ENCODE measurements around the gene NCAM1.

The NCAM1 gene

GRCh38 chr11:113111156-113111555 lies 149.9 kb downstream of the NCAM1 start:
- peaks cover 4% of the 10 kb centered on the region for H3K27me3 Mint-ChIP-seq (ENCODE audit: low read depth)
- H3K36me3 Mint-ChIP-seq (ENCODE audit: low read depth): no peaks in the 10 kb centered on the region
- H3K27ac Mint-ChIP-seq: no peak overlapping the region
- H3K4me3 Mint-ChIP-seq: no peak overlapping the region
- no peaks in the 10 kb centered on the region for H3K4me1 Mint-ChIP-seq (ENCODE audit: low read depth)
- H3K9me3 Mint-ChIP-seq: no peaks in the 10 kb centered on the region

GRCh38 chr11:113112307-113112706 lies 151.1 kb downstream of the NCAM1 start:
- no peaks in the 10 kb centered on the region for H3K4me1 Mint-ChIP-seq (ENCODE audit: low read depth)
- H3K27ac Mint-ChIP-seq: no peak overlapping the region
- no peaks in the 10 kb centered on the region for H3K36me3 Mint-ChIP-seq (ENCODE audit: low read depth)
- peaks cover 2% of the 10 kb centered on the region for H3K27me3 Mint-ChIP-seq (ENCODE audit: low read depth)
- no peak overlapping the region for H3K4me3 Mint-ChIP-seq
- H3K9me3 Mint-ChIP-seq: no peaks in the 10 kb centered on the region

DNA sequence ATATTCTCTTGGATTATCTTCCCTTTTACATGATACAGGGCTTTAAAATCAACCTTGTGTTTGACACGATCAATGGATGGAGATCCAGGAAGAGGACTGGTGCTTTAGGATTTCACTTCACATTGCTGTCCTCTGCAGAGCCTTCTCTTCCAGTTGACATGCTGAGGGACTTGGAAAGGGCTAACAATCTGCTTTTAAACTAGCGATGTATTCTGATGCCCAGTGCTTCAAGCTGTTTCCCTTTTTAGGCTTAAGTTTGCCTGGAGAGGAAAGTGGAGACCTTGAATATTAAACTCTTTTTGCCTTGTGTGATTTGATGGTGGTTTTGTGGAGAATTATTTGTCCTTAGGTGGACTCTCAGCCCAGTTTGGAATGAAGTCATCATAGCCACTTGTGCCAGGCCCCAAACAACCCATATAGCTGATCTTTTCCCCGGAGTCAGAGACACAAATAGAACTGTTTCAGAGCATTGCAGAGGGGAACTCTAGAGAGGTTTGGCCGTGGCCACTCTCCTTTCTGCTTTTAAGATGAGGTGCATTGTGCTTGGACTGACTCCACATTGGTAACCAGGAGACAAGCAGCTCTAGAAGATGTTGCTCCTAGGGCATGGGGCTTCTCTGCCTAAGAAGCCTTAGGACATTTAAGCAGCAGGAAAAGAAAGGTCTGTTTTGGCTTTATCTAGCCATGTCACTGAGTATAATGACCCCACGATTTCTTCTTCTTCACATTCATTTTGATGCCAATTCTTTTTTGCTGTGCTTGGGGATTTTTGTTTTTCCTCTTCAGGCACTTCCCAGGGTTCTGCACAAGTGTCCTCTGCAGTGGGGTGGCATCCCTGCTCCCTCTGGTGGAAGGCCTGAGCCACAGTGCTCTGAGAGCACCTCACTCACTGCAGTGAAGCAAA lies 152.8 kb downstream of the NCAM1 start:
- Mint-ChIP-seq H3K36me3 (ENCODE audit: low read depth) (no peaks in the 10 kb centered on the region), H3K27me3 (ENCODE audit: low read depth) (peaks cover 8% of the 10 kb centered on the region), H3K4me1 (ENCODE audit: low read depth) (no peaks in the 10 kb centered on the region), H3K4me3 (no peak overlapping the region), H3K9me3 (no peaks in the 10 kb centered on the region), H3K27ac (no peak overlapping the region)

DNA sequence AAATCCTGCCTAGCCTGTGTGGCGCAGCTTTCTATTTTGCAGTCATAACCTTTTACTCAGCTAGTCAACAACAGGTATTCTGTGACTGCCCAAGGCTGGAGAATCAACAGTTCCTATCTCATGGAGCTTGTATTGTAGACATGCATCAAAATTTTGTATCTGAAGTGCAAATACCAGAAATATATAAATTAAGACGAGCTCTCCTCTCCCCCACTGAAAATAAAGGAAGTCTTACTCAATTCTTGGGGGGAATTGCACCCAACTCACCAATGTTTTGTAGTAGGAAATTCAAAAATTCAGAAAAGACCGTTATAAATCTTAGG lies 153.4 kb downstream of the NCAM1 start:
- Mint-ChIP-seq H3K4me3 (no peak overlapping the region), H3K36me3 (ENCODE audit: low read depth) (no peaks in the 10 kb centered on the region), H3K4me1 (ENCODE audit: low read depth) (no peaks in the 10 kb centered on the region), H3K27me3 (ENCODE audit: low read depth) (peaks cover 11% of the 10 kb centered on the region), H3K27ac (no peak overlapping the region), H3K9me3 (no peaks in the 10 kb centered on the region)

DNA sequence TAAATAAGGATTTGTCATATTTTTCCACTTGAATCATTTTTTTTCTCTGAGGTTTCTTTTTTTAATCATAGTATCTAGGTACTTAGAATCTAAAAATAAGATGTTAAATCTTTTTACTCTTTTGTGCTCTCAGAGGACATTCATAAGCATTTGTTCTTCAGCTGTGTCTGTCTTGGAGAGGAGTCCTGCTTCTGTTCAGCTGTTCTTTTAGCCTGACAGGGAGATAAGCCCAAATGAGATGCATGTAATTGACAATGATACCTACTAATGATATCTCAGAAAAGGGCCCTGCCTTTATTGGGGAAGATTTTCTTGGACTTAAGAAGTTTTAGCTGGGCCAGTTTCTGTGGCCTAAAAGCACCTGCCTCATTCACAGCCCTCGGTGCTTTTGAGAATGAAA lies 156.9 kb downstream of the NCAM1 start:
- no peaks in the 10 kb centered on the region for H3K4me1 Mint-ChIP-seq (ENCODE audit: low read depth)
- peaks cover 11% of the 10 kb centered on the region for H3K27me3 Mint-ChIP-seq (ENCODE audit: low read depth)
- no peaks in the 10 kb centered on the region for H3K9me3 Mint-ChIP-seq
- H3K36me3 Mint-ChIP-seq (ENCODE audit: low read depth): no peaks in the 10 kb centered on the region
- H3K27ac Mint-ChIP-seq: no peak overlapping the region
- no peak overlapping the region for H3K4me3 Mint-ChIP-seq

- H3K27ac Mint-ChIP-seq: no peak overlapping the region
- H3K9me3 Mint-ChIP-seq: no peaks in the 10 kb centered on the region
- H3K27me3 Mint-ChIP-seq (ENCODE audit: low read depth): peaks cover 11% of the 10 kb centered on the region
- H3K4me3 Mint-ChIP-seq: no peak overlapping the region
- H3K36me3 Mint-ChIP-seq (ENCODE audit: low read depth): no peaks in the 10 kb centered on the region
- no peaks in the 10 kb centered on the region for H3K4me1 Mint-ChIP-seq (ENCODE audit: low read depth)
These were observed 157.9 kb downstream of the NCAM1 start for GRCh38 chr11:113119074-113119473.

DNA sequence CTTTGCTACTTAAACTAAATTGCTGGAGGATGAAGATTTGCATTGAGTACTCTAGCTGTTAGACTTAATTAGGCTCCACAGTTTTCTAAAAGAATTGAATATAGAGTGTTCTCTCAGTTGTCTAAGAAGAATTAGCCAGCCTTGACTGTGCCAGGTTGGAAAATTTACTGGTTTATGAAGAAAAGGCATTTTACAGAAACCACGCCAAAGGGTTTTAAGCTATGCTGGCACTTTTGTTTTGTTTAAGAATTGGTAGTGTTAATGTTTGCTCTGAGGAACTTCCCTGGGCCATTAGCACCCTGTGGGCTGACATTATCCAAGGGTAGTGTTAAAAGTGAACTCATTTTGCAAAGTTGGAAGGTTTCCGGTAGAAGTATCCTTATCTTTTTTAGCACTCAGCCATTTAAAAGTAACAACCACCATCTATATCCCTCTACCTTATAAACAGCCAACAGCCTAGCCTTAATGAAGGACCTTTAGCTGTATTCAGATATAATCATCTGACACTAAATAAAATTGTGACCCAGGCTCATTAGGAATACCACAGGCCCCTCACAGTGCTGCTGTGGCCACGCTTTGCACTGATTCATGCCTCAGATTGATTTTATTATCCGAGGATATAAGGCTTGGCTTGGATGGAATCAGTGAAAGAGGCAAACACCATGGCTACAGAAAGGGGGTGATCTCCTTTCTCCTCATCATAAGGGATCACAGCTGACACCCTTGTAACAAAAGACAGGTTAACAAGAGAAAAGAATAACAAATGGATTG lies 158.9 kb downstream of the NCAM1 start:
- Mint-ChIP-seq H3K9me3 (no peaks in the 10 kb centered on the region), H3K36me3 (ENCODE audit: low read depth) (no peaks in the 10 kb centered on the region), H3K4me1 (ENCODE audit: low read depth) (no peaks in the 10 kb centered on the region), H3K27me3 (ENCODE audit: low read depth) (peaks cover 11% of the 10 kb centered on the region), H3K27ac (no peak overlapping the region), H3K4me3 (no peak overlapping the region)

DNA sequence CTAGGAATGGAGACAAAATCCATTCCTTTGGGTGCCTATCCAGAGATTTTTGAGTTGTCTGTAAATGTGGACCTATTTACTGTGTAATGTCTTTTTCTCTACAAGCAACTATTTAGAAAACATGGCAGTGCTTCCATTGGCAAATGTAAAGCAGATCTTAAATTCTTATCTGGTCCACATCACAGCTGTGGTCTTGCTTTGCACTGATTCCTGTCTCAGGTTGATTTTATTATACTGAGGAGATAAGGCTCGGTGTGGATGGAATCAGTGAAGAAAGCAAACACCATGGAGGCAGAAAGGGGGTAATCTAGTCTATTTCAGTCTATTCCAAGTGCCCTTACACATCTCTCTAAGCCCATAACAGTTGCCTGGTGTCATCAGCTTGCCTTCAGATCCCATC lies 160.5 kb downstream of the NCAM1 start:
- Mint-ChIP-seq H3K4me3 (no peak overlapping the region), H3K4me1 (ENCODE audit: low read depth) (no peaks in the 10 kb centered on the region), H3K9me3 (no peaks in the 10 kb centered on the region), H3K27ac (no peak overlapping the region), H3K36me3 (ENCODE audit: low read depth) (no peaks in the 10 kb centered on the region), H3K27me3 (ENCODE audit: low read depth) (peaks cover 11% of the 10 kb centered on the region)

- Mint-ChIP-seq H3K27me3 (ENCODE audit: low read depth) (peaks cover 3% of the 10 kb centered on the region), H3K9me3 (no peaks in the 10 kb centered on the region), H3K4me1 (ENCODE audit: low read depth) (no peaks in the 10 kb centered on the region), H3K27ac (no peak overlapping the region), H3K36me3 (ENCODE audit: low read depth) (no peaks in the 10 kb centered on the region), H3K4me3 (no peak overlapping the region)
These were observed 162.8 kb downstream of the NCAM1 start for GRCh38 chr11:113124006-113124405.

DNA sequence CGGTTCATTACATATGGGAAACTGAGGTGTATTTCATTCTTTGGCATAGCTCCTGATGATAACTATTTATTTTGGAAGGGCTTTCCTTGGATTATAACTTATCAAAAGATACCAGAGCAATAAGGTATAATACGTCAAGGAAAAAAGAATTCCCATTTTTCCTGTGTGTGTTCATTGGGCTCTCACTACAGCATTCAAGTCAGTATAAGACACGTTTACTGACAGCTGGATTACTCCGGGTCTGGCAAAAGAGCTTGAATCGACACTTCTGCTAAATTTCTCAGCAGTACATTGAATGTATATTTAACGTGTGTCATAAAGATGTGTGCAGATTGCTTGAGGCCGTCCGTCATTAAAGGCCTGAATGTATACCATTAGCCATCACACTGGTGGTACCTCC lies 163.4 kb downstream of the NCAM1 start:
- H3K9me3 Mint-ChIP-seq: no peaks in the 10 kb centered on the region
- no peaks in the 10 kb centered on the region for H3K27me3 Mint-ChIP-seq (ENCODE audit: low read depth)
- no peaks in the 10 kb centered on the region for H3K36me3 Mint-ChIP-seq (ENCODE audit: low read depth)
- no peak overlapping the region for H3K4me3 Mint-ChIP-seq
- H3K4me1 Mint-ChIP-seq (ENCODE audit: low read depth): no peaks in the 10 kb centered on the region
- no peak overlapping the region for H3K27ac Mint-ChIP-seq

- no peaks in the 10 kb centered on the region for H3K36me3 Mint-ChIP-seq (ENCODE audit: low read depth)
These were observed 168.2 kb downstream of the NCAM1 start for GRCh38 chr11:113129261-113129992.

GRCh38 chr11:113131036-113131775 lies 170.0 kb downstream of the NCAM1 start:
- H3K4me3 Mint-ChIP-seq: no peak overlapping the region
- H3K27me3 Mint-ChIP-seq (ENCODE audit: low read depth): peaks cover 2% of the 10 kb centered on the region
- no peaks in the 10 kb centered on the region for H3K9me3 Mint-ChIP-seq
- H3K27ac Mint-ChIP-seq: no peak overlapping the region
- no peaks in the 10 kb centered on the region for H3K36me3 Mint-ChIP-seq (ENCODE audit: low read depth)
- no peaks in the 10 kb centered on the region for H3K4me1 Mint-ChIP-seq (ENCODE audit: low read depth)

More at GRCh38 chr11:113129261-113129992, 168.2 kb downstream of the NCAM1 start:
- Mint-ChIP-seq H3K4me3 (no peak overlapping the region), H3K9me3 (no peaks in the 10 kb centered on the region), H3K27ac (no peak overlapping the region), H3K4me1 (ENCODE audit: low read depth) (no peaks in the 10 kb centered on the region), H3K27me3 (ENCODE audit: low read depth) (no peaks in the 10 kb centered on the region)

- H3K27ac Mint-ChIP-seq: no peak overlapping the region
- no peaks in the 10 kb centered on the region for H3K4me1 Mint-ChIP-seq (ENCODE audit: low read depth)
- peaks cover 19% of the 10 kb centered on the region for H3K27me3 Mint-ChIP-seq (ENCODE audit: low read depth)
- H3K9me3 Mint-ChIP-seq: no peaks in the 10 kb centered on the region
- H3K4me3 Mint-ChIP-seq: no peak overlapping the region
- H3K36me3 Mint-ChIP-seq (ENCODE audit: low read depth): no peaks in the 10 kb centered on the region
These were observed 171.9 kb downstream of the NCAM1 start for GRCh38 chr11:113133071-113133470.

DNA sequence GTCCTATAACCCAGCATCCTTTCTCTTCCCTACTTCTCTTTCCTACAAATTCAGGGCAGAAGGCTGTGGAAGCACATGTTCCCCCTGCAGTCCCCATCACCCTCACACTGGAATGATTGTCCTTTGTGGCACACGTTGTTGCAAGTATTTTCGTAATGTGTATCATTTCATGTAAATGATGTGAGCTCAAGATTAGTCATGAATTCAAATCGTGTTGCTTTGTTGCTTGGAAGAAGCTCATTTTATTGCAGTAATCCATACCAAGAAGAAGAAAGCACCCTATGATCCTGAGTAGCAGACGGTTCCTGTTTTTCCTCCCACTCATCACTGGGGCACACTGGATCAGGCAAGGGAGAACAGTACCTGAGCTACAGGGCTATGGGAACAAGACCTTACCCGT lies 173.4 kb downstream of the NCAM1 start:
- H3K27ac Mint-ChIP-seq: no peak overlapping the region
- H3K27me3 Mint-ChIP-seq (ENCODE audit: low read depth): peaks cover 28% of the 10 kb centered on the region
- no peaks in the 10 kb centered on the region for H3K36me3 Mint-ChIP-seq (ENCODE audit: low read depth)
- H3K9me3 Mint-ChIP-seq: no peaks in the 10 kb centered on the region
- no peaks in the 10 kb centered on the region for H3K4me1 Mint-ChIP-seq (ENCODE audit: low read depth)
- H3K4me3 Mint-ChIP-seq: no peak overlapping the region
